AG09319 (cell line): ENCODE measurements around the gene SNX4.
"Not testable (repeated sequence)": the region's sequence is repeated elsewhere in the genome, so short reads cannot be mapped to it uniquely, and the experiment has no call there.

ENCODE experiments used
- DNase-seq: peaks from one replicate; pipeline ENCODE4 v3.0.0-alpha.2; 2010; ENCODE audit warnings: low read depth; ENCODE audit errors: extremely low read depth
- TF ChIP-seq, protein P1 (sequence below): IDR thresholded peaks from 2 replicates; pipeline ENCODE4 v1.5.1; 2011; ENCODE audit warnings: low read depth, mild to moderate bottlenecking, inconsistent platforms, low read length, moderate library complexity

Gene SNX4

DNA sequence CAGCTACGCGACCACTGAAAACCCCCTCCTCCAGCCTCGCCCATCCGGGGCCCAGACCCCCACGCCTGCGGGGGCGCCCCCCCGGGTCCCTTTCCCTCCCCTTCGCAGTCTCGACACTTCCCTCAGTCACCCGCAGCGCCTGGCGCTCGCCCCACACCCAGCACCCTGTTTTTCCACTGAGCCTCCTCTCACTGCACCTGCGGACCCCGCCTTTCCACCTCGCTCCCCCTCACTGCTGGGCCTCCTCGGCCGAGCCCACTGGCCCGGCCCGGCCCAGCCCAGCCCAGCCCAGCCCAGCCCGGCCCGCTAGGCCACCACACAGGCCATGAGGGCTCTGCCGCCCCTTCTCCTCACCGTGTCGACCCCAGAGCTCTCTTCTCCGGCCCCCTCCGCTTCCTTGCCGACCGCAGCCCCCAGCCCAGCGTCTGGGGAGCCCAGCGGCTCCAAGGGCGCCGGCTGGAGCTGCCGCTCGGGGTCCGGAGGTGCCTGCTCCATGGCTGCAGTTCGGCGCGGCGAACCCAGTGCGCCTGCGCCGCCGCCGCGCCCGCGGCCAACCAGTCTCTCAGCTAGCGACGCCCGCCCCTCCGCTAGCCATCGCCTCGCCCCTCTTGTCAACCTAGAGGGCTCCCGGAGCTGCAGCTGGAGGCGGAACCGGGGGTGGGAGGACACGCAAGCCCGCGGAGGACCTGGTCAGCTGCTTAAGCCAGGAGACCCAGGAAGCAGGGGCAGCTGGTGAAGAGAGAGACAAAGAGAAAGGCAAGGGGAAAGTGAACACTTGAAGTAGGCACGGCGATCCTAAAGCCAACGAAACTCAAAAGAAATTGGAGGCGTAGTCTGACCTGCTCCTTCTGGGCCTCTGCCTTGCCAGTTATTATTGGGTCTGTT is at the start of gene SNX4:
Gene SNX4, minus strand, starts transcription at position 525 of the 885 bp plus-strand sequence. Its CDS starts 30 bp downstream, at position 495.
- TF ChIP-seq, protein P1, sequence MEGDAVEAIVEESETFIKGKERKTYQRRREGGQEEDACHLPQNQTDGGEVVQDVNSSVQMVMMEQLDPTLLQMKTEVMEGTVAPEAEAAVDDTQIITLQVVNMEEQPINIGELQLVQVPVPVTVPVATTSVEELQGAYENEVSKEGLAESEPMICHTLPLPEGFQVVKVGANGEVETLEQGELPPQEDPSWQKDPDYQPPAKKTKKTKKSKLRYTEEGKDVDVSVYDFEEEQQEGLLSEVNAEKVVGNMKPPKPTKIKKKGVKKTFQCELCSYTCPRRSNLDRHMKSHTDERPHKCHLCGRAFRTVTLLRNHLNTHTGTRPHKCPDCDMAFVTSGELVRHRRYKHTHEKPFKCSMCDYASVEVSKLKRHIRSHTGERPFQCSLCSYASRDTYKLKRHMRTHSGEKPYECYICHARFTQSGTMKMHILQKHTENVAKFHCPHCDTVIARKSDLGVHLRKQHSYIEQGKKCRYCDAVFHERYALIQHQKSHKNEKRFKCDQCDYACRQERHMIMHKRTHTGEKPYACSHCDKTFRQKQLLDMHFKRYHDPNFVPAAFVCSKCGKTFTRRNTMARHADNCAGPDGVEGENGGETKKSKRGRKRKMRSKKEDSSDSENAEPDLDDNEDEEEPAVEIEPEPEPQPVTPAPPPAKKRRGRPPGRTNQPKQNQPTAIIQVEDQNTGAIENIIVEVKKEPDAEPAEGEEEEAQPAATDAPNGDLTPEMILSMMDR = no peak
- peak; percentile 87 for DNase-seq

DNA sequence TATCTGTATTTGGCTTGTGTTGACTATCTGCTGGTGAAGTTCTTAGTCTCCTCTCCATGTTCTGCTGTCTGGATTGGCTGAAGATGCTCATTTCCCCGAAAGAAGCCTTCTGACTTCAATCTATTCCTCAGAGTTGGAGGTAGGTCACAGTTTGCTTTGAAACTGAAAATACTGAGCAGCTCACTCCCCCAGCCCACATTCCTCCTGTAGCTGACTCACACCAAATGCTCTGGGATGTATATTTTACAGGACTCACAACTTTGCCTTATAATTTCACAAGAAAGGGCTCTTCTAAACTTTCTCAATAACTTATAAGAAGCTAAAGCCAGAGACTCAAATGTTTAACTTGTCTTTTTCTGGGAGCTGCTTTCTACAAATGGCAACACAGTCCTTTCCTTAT is 36.3 kb upstream of the SNX4 start:
- TF ChIP-seq, protein P1 = no peak
- no peak for DNase-seq

DNA sequence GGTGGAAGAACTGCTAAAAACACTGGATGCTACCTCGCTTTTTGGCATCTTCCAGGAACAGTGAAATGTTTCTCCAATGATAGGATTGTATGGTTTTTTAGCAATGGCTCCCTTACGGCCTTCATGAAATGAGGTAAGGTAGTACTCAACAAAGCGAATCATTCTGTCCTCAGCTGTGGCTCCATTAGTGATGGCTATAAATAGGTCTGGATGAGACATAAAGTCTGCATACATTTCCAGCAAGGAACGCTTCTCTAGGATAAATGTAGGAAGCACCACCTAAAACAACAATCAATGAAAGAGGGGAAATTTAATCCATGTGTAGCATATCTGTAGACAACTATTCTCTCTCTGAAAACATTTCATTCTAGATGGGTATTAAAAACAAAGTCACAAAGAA is 32.4 kb upstream of the SNX4 start:
- DNase-seq = no peak
- TF ChIP-seq, protein P1 = no peak

DNA sequence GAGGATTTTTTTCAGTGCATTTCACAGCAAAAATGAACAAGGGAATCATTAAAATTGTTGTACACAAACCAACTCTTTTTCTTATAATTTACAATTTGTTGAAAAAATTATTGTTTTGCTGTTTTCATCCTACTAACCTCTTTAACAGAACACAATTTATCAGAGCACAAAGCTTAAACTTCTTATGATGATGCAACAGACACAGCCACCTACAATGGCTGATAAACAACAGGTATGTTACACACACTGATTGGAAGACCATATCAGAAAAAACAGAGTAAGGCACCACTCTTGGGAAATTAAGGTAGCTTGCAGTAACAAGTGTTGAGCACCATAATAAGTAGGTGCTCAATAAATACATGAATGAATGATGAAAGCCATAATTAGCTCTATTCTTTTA is 8.9 kb upstream of the SNX4 start:
- TF ChIP-seq, protein P1 = no peak
- DNase-seq = no peak

DNA sequence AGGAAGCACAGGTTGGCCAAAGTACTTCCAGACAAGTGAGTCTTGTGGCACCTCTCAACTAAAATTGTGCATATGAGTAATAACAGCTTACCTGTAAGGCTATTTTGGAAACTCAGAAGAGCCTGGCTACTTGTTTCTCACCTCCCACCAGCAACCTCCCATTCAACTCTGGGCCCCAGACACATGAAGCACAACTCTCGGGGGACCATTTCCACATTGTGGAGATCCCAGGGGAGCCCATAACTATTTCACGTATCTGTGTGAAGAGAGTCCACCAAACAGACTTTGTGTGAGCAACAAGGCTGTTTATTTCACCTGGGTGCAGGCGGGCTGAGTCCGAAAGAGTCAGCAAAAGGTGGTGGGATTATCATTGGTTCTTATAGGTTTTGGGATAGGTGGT is 5.2 kb upstream of the SNX4 start:
- TF ChIP-seq, protein P1 = no peak
- no peak for DNase-seq

DNA sequence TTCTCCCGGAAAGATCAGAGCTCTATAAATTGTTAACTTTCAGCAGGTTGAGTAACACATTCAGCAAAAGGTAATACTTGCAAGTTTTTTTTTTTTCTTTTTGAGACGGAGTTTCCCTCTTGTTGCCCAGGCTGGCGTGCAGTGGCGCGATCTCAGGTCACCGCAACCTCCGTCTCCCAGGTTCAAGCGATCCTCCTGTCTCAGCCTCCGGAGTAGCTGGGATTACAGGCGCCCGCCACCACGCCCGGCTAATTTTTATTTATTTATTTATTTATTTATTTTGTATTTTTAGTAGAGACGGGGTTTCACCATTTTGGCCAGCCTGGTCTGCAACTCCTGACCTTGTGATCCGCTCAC is 539 bp upstream of the SNX4 start:
- DNase-seq = not testable (repeated sequence)

DNA sequence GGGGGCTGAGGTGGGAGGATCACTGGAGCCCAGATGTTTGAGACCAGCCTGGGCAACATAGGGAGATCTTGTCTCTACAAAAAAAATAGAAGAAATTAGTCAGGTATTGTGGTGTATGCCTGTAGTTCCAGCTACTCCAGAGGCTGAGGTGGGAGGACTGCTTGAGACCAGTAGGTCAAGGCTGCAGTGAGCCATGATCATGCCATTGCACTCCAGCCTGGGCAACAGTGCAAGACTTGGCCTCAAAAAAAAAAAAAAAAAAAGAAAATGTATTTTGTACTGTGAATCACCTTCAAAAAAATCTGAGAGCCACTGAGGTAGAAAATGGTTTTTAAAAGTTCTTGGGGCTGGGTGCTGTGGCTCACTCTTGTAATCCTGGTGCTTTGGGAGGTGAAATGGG is 4.6 kb downstream of the SNX4 start:
- DNase-seq = no peak
- TF ChIP-seq, protein P1 = no peak

DNA sequence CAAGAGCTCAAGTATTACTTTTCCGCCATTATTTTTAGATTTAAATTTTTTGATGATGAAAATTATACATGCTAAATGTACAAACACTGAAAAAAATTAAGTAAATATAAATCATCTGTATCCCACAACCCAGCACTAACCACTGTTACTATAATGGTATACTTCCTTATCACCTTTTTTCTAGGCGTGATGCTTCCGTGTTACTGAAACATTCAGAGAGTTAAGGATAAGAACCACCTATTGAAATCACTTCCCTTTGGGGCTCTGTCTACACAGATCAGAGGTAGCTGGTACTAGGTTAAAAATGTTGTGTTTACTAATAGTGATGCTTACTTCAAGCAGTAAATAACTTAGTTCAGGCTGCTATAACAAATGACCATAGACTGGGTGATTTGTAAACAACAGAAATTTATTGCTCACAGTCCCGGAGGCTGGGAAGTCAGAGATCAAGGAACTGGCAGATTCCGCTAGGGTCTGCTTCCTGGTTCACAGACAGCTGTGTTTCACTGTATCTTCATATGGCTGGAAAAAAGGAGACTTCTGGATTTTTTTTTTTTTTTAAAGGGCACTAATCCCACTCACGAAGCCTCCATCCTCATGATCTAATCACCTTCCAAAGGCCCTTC is 6.4 kb downstream of the SNX4 start:
- TF ChIP-seq, protein P1 = no peak
- DNase-seq = no peak
